VCaP (cell line): ENCODE measurements around the gene B3GLCT.
"Not testable (repeated sequence)": the region's sequence is repeated elsewhere in the genome, so short reads cannot be mapped to it uniquely, and the experiment has no call there.

ENCODE experiments used
- H3K27ac ChIP-seq: fragments of 450-650 bp; 2 replicates; pipeline ENCODE4 v1.5.1; 2017
- CTCF ChIP-seq: fragments of 450-650 bp; conservative IDR thresholded peaks from 2 replicates; pipeline ENCODE4 v1.5.1; 2017; ENCODE audit warnings: mild to moderate bottlenecking, moderate library complexity

B3GLCT gene

GRCh38 chr13:31174018-31174417, 25.8 kb upstream of the B3GLCT start:
- TF ChIP-seq CTCF, result no peak

GRCh38 chr13:31175847-31176532, 23.8 kb upstream of the B3GLCT start:
- no peak overlapping the region for H3K27ac ChIP-seq
- TF ChIP-seq CTCF, result no peak

More at GRCh38 chr13:31174018-31174417, 25.8 kb upstream of the B3GLCT start:
- H3K27ac ChIP-seq, result no peak overlapping the region

- H3K27ac ChIP-seq, result not testable (repeated sequence)
Measured at GRCh38 chr13:31177813-31178495, 21.8 kb upstream of the B3GLCT start.

GRCh38 chr13:31179241-31179640, 20.5 kb upstream of the B3GLCT start:
- no peak overlapping the region for H3K27ac ChIP-seq
- no peak for TF ChIP-seq CTCF

GRCh38 chr13:31179754-31180153, 20.0 kb upstream of the B3GLCT start:
- no peak for TF ChIP-seq CTCF
- H3K27ac ChIP-seq, result no peak overlapping the region

GRCh38 chr13:31182987-31183386, 16.8 kb upstream of the B3GLCT start:
- no peak for TF ChIP-seq CTCF

GRCh38 chr13:31184451-31184850, 15.3 kb upstream of the B3GLCT start:
- no peak overlapping the region for H3K27ac ChIP-seq
- no peak for TF ChIP-seq CTCF

More at GRCh38 chr13:31182987-31183386, 16.8 kb upstream of the B3GLCT start:
- no peak overlapping the region for H3K27ac ChIP-seq

- no peak for TF ChIP-seq CTCF
- no peak overlapping the region for H3K27ac ChIP-seq
Measured at GRCh38 chr13:31184981-31185645, 14.7 kb upstream of the B3GLCT start.
